AG04449 (cell line): ENCODE data around the gene CSDE1.

Experiments
- CTCF ChIA-PET: fragments of 350-600 bp; formaldehyde crosslinking; extraction: SDS; loops from one replicate; lab custom pipeline; 2021; ENCODE audit warnings: antibody characterized with exemption; lab: Yijun Ruan, JAX
- POLR2A ChIA-PET: fragments of 400-600, 350-600 bp; formaldehyde crosslinking; extraction: SDS; loops from one replicate; lab custom pipeline; 2020; ENCODE audit warnings: antibody characterized with exemption, inconsistent platforms; lab: Yijun Ruan, JAX
- DNase-seq: peaks from one replicate; pipeline ENCODE4 v3.0.0-alpha.2; 2010; ENCODE audit warnings: low read depth, low spot score
- H3K4me3 ChIP-seq: 2 replicates; pipeline ENCODE4 v1.5.1; 2011; ENCODE audit warnings: low read depth, mild to moderate bottlenecking, control low read depth, low read length
- CTCF ChIP-seq: IDR thresholded peaks from one replicate; pipeline ENCODE4 v1.5.1; 2011; ENCODE audit warnings: mild to moderate bottlenecking, moderate library complexity, low read length, control low read depth, inconsistent platforms; ENCODE audit not compliant: insufficient read depth; ENCODE audit errors: missing control alignments

Gene CSDE1

DNA sequence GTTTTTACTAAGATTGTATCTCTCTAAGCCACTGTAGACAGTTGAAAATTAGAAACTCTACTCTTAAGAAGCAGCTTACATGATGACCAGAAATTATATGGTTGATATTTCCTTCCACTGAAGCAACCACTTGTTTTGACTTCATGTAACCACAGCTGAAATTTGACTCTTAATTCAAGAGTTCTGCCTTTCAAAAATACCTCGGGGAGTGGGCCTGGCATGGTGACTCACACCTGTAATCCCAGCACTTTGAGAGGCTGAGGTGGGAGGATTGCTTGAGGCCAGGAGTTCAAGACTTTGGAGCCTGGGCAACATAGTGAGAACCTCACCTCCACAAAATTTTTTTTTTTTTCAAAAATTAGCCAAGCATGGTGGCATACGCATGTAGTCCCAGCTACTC is 66.7 kb downstream of the CSDE1 start:
- no peak for TF ChIP-seq CTCF
- H3K4me3 ChIP-seq = no peak overlapping the region
- ChIA-PET POLR2A (no interaction called here), CTCF (no interaction called here)
- no peak for DNase-seq

DNA sequence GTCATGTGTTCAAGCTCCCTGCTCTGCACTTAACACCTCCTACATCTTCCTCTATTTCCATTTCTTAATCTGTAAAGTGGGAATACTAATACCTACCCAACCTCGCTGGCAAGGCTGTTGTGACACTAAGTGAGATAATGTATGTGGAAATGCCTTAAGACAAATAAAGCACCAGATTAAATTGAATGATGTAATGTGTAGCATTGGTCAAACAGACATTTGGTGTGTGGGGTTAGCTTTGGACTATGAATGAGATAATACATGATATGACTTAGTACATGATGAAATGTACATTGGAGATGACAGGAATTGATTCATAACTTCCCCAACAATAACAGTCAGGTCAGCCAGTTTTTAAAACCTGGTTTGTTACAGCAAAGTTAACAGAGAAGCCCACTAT is 67.6 kb downstream of the CSDE1 start:
- no peak for DNase-seq
- ChIA-PET CTCF (no interaction called here), POLR2A (no interaction called here)
- H3K4me3 ChIP-seq = no peak overlapping the region
- TF ChIP-seq CTCF = no peak

- no peak for TF ChIP-seq CTCF
- H3K4me3 ChIP-seq = no peak overlapping the region
- DNase-seq = no peak
- POLR2A ChIA-PET = no interaction called here
- CTCF ChIA-PET = no interaction called here
These were observed 69.3 kb downstream of the CSDE1 start for GRCh38 chr1:114688526-114688925.

- no peak for TF ChIP-seq CTCF
- ChIA-PET POLR2A (no interaction called here), CTCF (interaction anchor here (2.1 kb wide), 1 partner anchor 14 kb away, joined by 8 read pairs; no protein-coding TSS in a partner anchor)
- no peak for DNase-seq
- no peak overlapping the region for H3K4me3 ChIP-seq
These were observed 71.9 kb downstream of the CSDE1 start for GRCh38 chr1:114685851-114686250.

DNA sequence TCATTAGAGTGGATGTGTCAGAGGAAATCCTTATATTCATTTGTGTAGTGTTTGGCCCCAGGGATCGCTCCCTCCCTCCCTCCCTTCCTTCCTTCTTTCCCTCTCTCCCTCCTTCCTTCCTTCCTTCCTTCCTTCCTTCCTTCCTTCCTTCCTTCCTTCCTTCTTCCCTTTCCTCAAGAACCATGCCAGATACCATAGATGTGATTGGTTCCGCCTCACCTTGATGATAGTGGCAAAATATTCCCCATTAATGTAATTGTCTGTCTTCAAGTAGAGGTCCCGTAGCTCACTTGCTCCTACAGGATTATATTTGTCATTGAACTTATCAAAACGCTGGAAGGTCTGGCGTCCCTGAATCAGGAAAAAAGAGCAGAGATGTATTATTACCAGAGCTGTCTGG is 80.1 kb downstream of the CSDE1 start:
- TF ChIP-seq CTCF = no peak
- no peak overlapping the region for H3K4me3 ChIP-seq
- no peak for DNase-seq
- CTCF ChIA-PET = interaction anchor here (1.3 kb wide), 1 partner anchor 701 kb away, joined by 3 read pairs; no protein-coding TSS in a partner anchor
- POLR2A ChIA-PET = no interaction called here

- H3K4me3 ChIP-seq = no peak overlapping the region
- ChIA-PET POLR2A (no interaction called here), CTCF (interaction anchor here (1.3 to 1.4 kb wide), 2 partner anchors 18 to 699 kb away, joined by 3 to 4 read pairs; no protein-coding TSS in a partner anchor)
- no peak for TF ChIP-seq CTCF
- DNase-seq = no peak
These were observed 81.7 kb downstream of the CSDE1 start for GRCh38 chr1:114676115-114676514.
